ENCODE results near the gene CDC42BPG. TPM values are rescaled to one million over a fixed set of nuclear protein-coding genes. Genes with fewer than 3 reads are reported as not detected.

Gene CDC42BPG
- total and polyA plus RNA-seq, 9 of the 15 experiments (the other 6 are each of a cell fraction or from before 2014, with no cell fraction given): 0.04 to 8.8 (median 2.1) TPM

DNA sequence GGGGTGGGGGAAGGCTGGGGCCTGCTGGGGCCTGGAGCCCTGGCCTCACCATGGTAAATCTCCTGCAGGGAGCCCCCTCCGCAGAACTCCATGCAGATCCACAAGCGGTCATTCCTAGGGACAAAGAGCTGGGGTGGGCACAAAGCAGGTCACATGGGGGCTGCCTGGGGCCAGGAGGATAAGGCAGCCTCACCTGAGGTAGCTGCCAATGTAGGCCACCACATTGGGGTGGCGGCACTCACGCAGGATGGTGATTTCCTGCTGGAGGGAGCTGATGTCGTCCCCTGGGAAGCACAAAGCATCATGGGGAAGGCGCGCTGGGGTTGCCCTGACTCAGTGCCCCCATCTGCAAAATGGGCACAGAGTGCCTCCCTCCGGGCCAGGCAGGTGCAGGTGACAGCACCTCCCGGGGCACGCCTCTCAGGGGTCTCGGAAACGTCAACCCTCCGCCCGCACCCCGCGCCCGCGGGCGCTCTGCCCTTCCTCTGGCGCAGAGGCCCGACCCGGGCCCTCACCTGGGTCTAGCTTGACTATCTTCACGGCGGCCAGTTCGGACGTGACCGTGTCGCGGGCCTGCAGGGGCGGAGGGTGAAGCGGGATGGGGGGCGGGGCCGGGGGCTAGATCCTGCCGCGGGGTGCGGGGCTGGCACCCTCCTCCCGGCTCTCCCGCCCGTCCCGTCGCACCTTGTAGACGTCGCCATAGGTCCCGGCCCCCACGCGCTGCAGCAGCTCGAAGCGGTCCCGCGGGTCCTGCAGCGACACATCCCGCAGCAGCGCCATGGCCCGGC, 41.9 kb downstream of the CDC42BPG start (continued):
- TF ChIP-seq, protein P1, sequence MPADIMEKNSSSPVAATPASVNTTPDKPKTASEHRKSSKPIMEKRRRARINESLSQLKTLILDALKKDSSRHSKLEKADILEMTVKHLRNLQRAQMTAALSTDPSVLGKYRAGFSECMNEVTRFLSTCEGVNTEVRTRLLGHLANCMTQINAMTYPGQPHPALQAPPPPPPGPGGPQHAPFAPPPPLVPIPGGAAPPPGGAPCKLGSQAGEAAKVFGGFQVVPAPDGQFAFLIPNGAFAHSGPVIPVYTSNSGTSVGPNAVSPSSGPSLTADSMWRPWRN (IDR thresholded peaks at IDR 0.05; ENCODE audit: low read depth): no peak
- TF ChIP-seq HNRNPUL1 (IDR thresholded peaks at IDR 0.05; ENCODE audit: low read length) (no peak), KDM1A (IDR thresholded peaks at IDR 0.05) (peak in 1 of 2 experiments; percentile 43; a peak in 1 of 4 replicates), ZC3H4 (CRISPR knock-in tag; IDR thresholded peaks at IDR 0.05; ENCODE audit: borderline replicate concordance) (no peak), PHB2 (IDR thresholded peaks at IDR 0.05; ENCODE audit: low read depth) (no peak), ARNT (IDR thresholded peaks at IDR 0.05) (no peak), HNRNPH1 (optimal IDR thresholded peaks at IDR 0.05; ENCODE audit: low read depth, low read length) (no peak), NFIC (IDR thresholded peaks at IDR 0.05) (no peak), XRCC4 (IDR thresholded peaks at IDR 0.05; ENCODE audit: extremely low read depth, insufficient read depth, insufficient read length) (no peak), POLR2G (IDR thresholded peaks at IDR 0.05; ENCODE audit: low read depth, low read length) (peak; percentile 71), PTTG1 (tag; IDR thresholded peaks at IDR 0.05; ENCODE audit: low read depth) (no peak)
- TF ChIP-seq, protein P2, sequence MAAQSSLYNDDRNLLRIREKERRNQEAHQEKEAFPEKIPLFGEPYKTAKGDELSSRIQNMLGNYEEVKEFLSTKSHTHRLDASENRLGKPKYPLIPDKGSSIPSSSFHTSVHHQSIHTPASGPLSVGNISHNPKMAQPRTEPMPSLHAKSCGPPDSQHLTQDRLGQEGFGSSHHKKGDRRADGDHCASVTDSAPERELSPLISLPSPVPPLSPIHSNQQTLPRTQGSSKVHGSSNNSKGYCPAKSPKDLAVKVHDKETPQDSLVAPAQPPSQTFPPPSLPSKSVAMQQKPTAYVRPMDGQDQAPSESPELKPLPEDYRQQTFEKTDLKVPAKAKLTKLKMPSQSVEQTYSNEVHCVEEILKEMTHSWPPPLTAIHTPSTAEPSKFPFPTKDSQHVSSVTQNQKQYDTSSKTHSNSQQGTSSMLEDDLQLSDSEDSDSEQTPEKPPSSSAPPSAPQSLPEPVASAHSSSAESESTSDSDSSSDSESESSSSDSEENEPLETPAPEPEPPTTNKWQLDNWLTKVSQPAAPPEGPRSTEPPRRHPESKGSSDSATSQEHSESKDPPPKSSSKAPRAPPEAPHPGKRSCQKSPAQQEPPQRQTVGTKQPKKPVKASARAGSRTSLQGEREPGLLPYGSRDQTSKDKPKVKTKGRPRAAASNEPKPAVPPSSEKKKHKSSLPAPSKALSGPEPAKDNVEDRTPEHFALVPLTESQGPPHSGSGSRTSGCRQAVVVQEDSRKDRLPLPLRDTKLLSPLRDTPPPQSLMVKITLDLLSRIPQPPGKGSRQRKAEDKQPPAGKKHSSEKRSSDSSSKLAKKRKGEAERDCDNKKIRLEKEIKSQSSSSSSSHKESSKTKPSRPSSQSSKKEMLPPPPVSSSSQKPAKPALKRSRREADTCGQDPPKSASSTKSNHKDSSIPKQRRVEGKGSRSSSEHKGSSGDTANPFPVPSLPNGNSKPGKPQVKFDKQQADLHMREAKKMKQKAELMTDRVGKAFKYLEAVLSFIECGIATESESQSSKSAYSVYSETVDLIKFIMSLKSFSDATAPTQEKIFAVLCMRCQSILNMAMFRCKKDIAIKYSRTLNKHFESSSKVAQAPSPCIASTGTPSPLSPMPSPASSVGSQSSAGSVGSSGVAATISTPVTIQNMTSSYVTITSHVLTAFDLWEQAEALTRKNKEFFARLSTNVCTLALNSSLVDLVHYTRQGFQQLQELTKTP (IDR thresholded peaks at IDR 0.05; ENCODE audit: low read depth in 1 of 2, partially characterized antibody in 2 of 2): no peak
- TF ChIP-seq, protein P3, sequence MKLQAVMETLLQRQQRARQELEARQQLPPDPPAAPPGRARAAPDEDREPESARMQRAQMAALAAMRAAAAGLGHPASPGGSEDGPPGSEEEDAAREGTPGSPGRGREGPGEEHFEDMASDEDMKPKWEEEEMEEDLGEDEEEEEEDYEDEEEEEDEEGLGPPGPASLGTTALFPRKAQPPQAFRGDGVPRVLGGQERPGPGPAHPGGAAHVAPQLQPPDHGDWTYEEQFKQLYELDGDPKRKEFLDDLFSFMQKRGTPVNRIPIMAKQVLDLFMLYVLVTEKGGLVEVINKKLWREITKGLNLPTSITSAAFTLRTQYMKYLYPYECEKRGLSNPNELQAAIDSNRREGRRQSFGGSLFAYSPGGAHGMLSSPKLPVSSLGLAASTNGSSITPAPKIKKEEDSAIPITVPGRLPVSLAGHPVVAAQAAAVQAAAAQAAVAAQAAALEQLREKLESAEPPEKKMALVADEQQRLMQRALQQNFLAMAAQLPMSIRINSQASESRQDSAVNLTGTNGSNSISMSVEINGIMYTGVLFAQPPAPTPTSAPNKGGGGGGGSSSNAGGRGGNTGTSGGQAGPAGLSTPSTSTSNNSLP (IDR thresholded peaks at IDR 0.05; ENCODE audit: borderline replicate concordance, low read depth, low read length): no peak
- TF ChIP-seq, protein P4, sequence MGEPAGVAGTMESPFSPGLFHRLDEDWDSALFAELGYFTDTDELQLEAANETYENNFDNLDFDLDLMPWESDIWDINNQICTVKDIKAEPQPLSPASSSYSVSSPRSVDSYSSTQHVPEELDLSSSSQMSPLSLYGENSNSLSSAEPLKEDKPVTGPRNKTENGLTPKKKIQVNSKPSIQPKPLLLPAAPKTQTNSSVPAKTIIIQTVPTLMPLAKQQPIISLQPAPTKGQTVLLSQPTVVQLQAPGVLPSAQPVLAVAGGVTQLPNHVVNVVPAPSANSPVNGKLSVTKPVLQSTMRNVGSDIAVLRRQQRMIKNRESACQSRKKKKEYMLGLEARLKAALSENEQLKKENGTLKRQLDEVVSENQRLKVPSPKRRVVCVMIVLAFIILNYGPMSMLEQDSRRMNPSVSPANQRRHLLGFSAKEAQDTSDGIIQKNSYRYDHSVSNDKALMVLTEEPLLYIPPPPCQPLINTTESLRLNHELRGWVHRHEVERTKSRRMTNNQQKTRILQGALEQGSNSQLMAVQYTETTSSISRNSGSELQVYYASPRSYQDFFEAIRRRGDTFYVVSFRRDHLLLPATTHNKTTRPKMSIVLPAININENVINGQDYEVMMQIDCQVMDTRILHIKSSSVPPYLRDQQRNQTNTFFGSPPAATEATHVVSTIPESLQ (CRISPR knock-in tag; IDR thresholded peaks at IDR 0.05): no peak
- TF ChIP-seq, protein P5, sequence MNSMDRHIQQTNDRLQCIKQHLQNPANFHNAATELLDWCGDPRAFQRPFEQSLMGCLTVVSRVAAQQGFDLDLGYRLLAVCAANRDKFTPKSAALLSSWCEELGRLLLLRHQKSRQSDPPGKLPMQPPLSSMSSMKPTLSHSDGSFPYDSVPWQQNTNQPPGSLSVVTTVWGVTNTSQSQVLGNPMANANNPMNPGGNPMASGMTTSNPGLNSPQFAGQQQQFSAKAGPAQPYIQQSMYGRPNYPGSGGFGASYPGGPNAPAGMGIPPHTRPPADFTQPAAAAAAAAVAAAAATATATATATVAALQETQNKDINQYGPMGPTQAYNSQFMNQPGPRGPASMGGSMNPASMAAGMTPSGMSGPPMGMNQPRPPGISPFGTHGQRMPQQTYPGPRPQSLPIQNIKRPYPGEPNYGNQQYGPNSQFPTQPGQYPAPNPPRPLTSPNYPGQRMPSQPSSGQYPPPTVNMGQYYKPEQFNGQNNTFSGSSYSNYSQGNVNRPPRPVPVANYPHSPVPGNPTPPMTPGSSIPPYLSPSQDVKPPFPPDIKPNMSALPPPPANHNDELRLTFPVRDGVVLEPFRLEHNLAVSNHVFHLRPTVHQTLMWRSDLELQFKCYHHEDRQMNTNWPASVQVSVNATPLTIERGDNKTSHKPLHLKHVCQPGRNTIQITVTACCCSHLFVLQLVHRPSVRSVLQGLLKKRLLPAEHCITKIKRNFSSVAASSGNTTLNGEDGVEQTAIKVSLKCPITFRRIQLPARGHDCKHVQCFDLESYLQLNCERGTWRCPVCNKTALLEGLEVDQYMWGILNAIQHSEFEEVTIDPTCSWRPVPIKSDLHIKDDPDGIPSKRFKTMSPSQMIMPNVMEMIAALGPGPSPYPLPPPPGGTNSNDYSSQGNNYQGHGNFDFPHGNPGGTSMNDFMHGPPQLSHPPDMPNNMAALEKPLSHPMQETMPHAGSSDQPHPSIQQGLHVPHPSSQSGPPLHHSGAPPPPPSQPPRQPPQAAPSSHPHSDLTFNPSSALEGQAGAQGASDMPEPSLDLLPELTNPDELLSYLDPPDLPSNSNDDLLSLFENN (IDR thresholded peaks at IDR 0.05; ENCODE audit: low read depth in 2 of 2, low read length in 2 of 2): no peak

All from K562 (cell line).